Neural progenitor cell (in vitro differentiated cells): ENCODE data around the gene COL23A1.

ENCODE experiments used
- EZH2 ChIP-seq: fragments of 200-600 bp; sonication (generic); IDR thresholded peaks from 2 replicates; pipeline ENCODE4 v1.6.1; 2017; ENCODE audit warnings: antibody characterized with exemption, mild to moderate bottlenecking, moderate library complexity
- TF ChIP-seq, protein P1 (sequence below): fragments of 200-600 bp; sonication (generic); IDR thresholded peaks from 2 replicates; pipeline ENCODE4 v1.5.1; 2017; ENCODE audit warnings: antibody characterized with exemption, mild to moderate bottlenecking

- TF ChIP-seq, protein P1, sequence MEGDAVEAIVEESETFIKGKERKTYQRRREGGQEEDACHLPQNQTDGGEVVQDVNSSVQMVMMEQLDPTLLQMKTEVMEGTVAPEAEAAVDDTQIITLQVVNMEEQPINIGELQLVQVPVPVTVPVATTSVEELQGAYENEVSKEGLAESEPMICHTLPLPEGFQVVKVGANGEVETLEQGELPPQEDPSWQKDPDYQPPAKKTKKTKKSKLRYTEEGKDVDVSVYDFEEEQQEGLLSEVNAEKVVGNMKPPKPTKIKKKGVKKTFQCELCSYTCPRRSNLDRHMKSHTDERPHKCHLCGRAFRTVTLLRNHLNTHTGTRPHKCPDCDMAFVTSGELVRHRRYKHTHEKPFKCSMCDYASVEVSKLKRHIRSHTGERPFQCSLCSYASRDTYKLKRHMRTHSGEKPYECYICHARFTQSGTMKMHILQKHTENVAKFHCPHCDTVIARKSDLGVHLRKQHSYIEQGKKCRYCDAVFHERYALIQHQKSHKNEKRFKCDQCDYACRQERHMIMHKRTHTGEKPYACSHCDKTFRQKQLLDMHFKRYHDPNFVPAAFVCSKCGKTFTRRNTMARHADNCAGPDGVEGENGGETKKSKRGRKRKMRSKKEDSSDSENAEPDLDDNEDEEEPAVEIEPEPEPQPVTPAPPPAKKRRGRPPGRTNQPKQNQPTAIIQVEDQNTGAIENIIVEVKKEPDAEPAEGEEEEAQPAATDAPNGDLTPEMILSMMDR, result no peak
- no peak for TF ChIP-seq EZH2
Observed at GRCh38 chr5:178492278-178492677, 97.9 kb downstream of the COL23A1 start.
